Activated CD4-positive, alpha-beta T cell treated with anti-CD3 and anti-CD28 coated beads, Interleukin-2, amount 50 U/mL, for 24 hours (primary cell): ENCODE measurements around the gene DYSF.
"Not testable (repeated sequence)": the region's sequence is repeated elsewhere in the genome, so short reads cannot be mapped to it uniquely, and the experiment has no call there.

Source experiments
- DNase-seq, 2 donors: peaks; one replicate each; pipeline ENCODE4 v3.0.0-alpha.2; 2020; ENCODE audit warnings: low read depth in 1 of 2, low spot score in 1 of 2

The DYSF gene

GRCh38 chr2:71469403-71470398, 16.3 kb downstream of the DYSF start:
- no peak for DNase-seq

- DNase-seq, result no peak
Observed at GRCh38 chr2:71471276-71471675, 17.9 kb downstream of the DYSF start.

- DNase-seq, result no peak
Observed at GRCh38 chr2:71472019-71472418, 18.7 kb downstream of the DYSF start.

GRCh38 chr2:71473346-71474031, 20.1 kb downstream of the DYSF start:
- no peak for DNase-seq

GRCh38 chr2:71474116-71474743, 20.9 kb downstream of the DYSF start:
- DNase-seq, result no peak

- DNase-seq, result no peak
Observed at GRCh38 chr2:71474744-71475397, 21.5 kb downstream of the DYSF start.

GRCh38 chr2:71476495-71476894, 23.1 kb downstream of the DYSF start:
- no peak for DNase-seq

- no peak for DNase-seq
Observed at GRCh38 chr2:71477231-71477691, 23.9 kb downstream of the DYSF start.

- no peak for DNase-seq
Observed at GRCh38 chr2:71478806-71479205, 25.4 kb downstream of the DYSF start.

- no peak for DNase-seq
Observed at GRCh38 chr2:71479261-71479660, 25.9 kb downstream of the DYSF start.

GRCh38 chr2:71481111-71481510, 27.8 kb downstream of the DYSF start:
- no peak for DNase-seq

- DNase-seq, result no peak
Observed at GRCh38 chr2:71482055-71482454, 28.7 kb downstream of the DYSF start.

GRCh38 chr2:71483246-71483645, 29.9 kb downstream of the DYSF start:
- DNase-seq, result no peak

- DNase-seq, result no peak
Observed at GRCh38 chr2:71484354-71484753, 31.0 kb downstream of the DYSF start.

- DNase-seq, result no peak
Observed at GRCh38 chr2:71486881-71487640, 33.7 kb downstream of the DYSF start.

GRCh38 chr2:71491551-71491950, 38.2 kb downstream of the DYSF start:
- not testable (repeated sequence) for DNase-seq

GRCh38 chr2:71492112-71492511, 38.8 kb downstream of the DYSF start:
- DNase-seq, result no peak

- DNase-seq, result no peak
Observed at GRCh38 chr2:71494091-71494490, 40.7 kb downstream of the DYSF start.

GRCh38 chr2:71494523-71495155, 41.3 kb downstream of the DYSF start:
- DNase-seq, result no peak
